ENCODE results near the gene ICE2.

GRCh38 chr15:60396560-60396957, 82.4 kb downstream of the ICE2 start:
- TF ChIP-seq CTCF (IDR thresholded peaks at IDR 0.05), result no peak
- TF ChIP-seq POLR2A (IDR thresholded peaks at IDR 0.05), result no peak
- TF ChIP-seq POLR2AphosphoS5 (IDR thresholded peaks at IDR 0.05), result no peak
